ENCODE data around the gene C1orf53.
A peak's percentile ranks its signal among the peaks of the same experiment; 100 is the strongest.

Gene C1orf53

GRCh38 chr1:197955486-197956394 lies 53.3 kb downstream of the C1orf53 start:
- no peak for DNase-seq
- peak; percentile 74 for ATAC-seq
